ENCODE data around the gene ITPKB. TPM values are rescaled to one million over a fixed set of nuclear protein-coding genes. Genes with fewer than 3 reads are reported as not detected.

ITPKB gene
- polyA plus RNA-seq, 1 of the 3 experiments (the other 2 are of a cell fraction): 2.4 TPM

DNA sequence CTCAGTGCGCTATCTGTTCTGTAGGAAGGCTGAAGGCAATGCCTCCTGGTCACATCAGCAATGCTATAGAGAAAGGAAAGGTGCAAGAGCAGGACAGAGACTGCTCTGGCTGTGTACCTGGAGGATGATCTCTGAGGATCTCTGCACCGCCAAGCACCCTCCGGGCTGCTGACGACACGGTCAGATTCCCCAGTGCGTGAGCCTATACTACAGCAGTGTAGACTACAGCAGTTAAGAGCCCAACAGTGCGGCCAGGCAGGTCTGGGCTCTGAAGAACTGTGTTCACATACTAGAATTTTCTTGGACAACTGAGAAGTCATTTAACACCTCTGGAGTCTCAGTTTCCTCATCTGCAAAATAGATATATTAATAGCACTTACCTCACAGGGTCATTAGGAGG lies 39.9 kb downstream of the ITPKB start (continued):
- TF ChIP-seq, protein P1, sequence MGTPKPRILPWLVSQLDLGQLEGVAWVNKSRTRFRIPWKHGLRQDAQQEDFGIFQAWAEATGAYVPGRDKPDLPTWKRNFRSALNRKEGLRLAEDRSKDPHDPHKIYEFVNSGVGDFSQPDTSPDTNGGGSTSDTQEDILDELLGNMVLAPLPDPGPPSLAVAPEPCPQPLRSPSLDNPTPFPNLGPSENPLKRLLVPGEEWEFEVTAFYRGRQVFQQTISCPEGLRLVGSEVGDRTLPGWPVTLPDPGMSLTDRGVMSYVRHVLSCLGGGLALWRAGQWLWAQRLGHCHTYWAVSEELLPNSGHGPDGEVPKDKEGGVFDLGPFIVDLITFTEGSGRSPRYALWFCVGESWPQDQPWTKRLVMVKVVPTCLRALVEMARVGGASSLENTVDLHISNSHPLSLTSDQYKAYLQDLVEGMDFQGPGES (IDR thresholded peaks at IDR 0.05; ENCODE audit: low read depth, low read length): no peak
- no peak for TF ChIP-seq TAF1 (IDR thresholded peaks at IDR 0.05; ENCODE audit: borderline replicate concordance, low read depth, low read length)
- TF ChIP-seq JUND (IDR thresholded peaks at IDR 0.05): no peak
- TF ChIP-seq ELF1 (IDR thresholded peaks at IDR 0.05): no peak
- no peak for TF ChIP-seq NFIC (IDR thresholded peaks at IDR 0.05; ENCODE audit: borderline replicate concordance)
- TF ChIP-seq FOXJ3 (CRISPR knock-in tag; IDR thresholded peaks at IDR 0.05): no peak
- TF ChIP-seq GABPA (IDR thresholded peaks at IDR 0.05; ENCODE audit: low read depth): no peak
- no peak for TF ChIP-seq YY1 (IDR thresholded peaks at IDR 0.05; ENCODE audit: low read depth)
- no peak for TF ChIP-seq SMC3 (IDR thresholded peaks at IDR 0.05; ENCODE audit: low read depth, low read length)

DNA sequence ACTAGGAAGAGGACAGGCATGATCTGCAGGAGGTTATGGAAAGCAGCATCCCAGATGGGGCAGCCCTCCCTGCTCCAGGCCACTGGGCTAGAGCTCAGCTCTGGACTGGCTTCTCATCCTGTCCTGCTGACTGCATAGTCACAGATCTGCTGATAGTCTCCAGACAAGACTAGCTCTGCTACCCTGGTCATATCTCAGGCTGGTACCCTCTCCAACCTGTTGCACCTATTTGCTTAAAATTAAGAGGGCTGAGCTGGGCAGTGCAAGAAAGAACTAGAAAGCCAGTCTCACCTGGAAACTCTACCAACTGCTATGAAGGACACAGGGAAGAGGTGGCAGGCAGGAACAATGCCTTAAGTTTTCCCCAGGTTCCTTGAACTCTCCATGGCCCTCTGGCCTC lies 40.4 kb downstream of the ITPKB start:
- no peak for DNase-seq
- CTCF ChIA-PET: no interaction called here
- Histone ChIP-seq H4K20me1 (ENCODE audit: insufficient read depth) (no peaks in the 10 kb centered on the region), H3K27me3 (ENCODE audit: insufficient read depth) (no peaks in the 10 kb centered on the region), H3K4me3 (ENCODE audit: low read depth in 2 of 2, low read length in 1 of 2) (no peak overlapping the region), H3K9me2 (no peaks in the 10 kb centered on the region), H3K27ac (ENCODE audit: low read depth in 2 of 2, low read length in 1 of 2) (no peak overlapping the region), H3K4me1 (ENCODE audit: control insufficient read depth in 1 of 2, insufficient read depth in 2 of 2, low read depth in 1 of 2, low read length in 1 of 2) (peaks cover 16 to 23% of the 10 kb centered on the region in 2 experiments; a peak in 3 of 4 replicates), H3K9me3 (no peaks in the 10 kb centered on the region), H3K4me2 (no peak overlapping the region), H3F3A (replicated peaks; ENCODE audit: insufficient read depth) (no peaks in the 10 kb centered on the region), H3K36me3 (replicated peaks in 1 of 2; ENCODE audit: control insufficient read depth in 1 of 2, insufficient read depth in 2 of 2, low read length in 1 of 2) (no peaks in the 10 kb centered on the region), H2AFZ (ENCODE audit: low read depth) (no peak overlapping the region), H3K79me2 (ENCODE audit: insufficient read depth) (no peaks in the 10 kb centered on the region), H3K9ac (no peak overlapping the region)
- TF ChIP-seq, protein P2, sequence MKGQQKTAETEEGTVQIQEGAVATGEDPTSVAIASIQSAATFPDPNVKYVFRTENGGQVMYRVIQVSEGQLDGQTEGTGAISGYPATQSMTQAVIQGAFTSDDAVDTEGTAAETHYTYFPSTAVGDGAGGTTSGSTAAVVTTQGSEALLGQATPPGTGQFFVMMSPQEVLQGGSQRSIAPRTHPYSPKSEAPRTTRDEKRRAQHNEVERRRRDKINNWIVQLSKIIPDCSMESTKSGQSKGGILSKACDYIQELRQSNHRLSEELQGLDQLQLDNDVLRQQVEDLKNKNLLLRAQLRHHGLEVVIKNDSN (IDR thresholded peaks at IDR 0.05; ENCODE audit: borderline replicate concordance, low read depth): no peak
- POLR2A ChIA-PET: no interaction called here

DNA sequence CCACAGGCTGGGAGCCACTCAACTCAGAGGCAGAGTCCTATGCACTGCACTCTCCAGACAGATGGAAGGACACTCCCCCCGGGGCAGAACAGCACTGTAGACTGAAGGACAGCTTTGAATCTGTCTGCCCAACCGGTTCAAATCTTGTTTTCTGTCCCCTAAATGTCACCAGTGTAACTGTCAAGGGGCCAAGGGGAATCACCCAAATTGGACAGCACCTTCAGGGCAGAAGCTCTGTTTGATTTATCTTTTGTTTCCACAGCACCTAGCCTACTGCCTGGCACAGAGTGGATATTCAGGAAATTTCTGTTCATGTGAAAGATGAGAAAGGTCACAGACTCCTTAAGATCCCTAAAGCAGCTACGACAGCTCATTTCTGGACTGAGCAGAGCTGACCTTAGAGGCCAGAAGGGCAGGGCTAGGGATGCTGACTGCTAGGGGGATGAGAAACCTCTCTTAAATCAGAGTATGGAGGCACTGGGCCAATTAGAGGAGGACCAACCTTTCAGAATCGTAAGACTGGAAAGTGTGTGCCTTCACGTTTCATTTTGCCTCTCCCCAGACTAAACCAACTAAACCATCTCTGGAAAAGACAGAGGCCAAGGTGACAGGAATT lies 41.0 kb downstream of the ITPKB start:
- no peaks in the 10 kb centered on the region for H3K79me2 ChIP-seq (ENCODE audit: insufficient read depth)
- H3K4me1 ChIP-seq (ENCODE audit: control insufficient read depth in 1 of 2, insufficient read depth in 2 of 2, low read depth in 1 of 2, low read length in 1 of 2): peaks cover 15 to 20% of the 10 kb centered on the region in 2 experiments; a peak in 3 of 4 replicates
- DNase-seq: no peak
- ChIA-PET POLR2A (no interaction called here), CTCF (no interaction called here)
- no peak overlapping the region for H3K4me3 ChIP-seq (ENCODE audit: low read depth in 2 of 2, low read length in 1 of 2)
- H3K9me3 ChIP-seq: no peaks in the 10 kb centered on the region
- TF ChIP-seq, protein P3, sequence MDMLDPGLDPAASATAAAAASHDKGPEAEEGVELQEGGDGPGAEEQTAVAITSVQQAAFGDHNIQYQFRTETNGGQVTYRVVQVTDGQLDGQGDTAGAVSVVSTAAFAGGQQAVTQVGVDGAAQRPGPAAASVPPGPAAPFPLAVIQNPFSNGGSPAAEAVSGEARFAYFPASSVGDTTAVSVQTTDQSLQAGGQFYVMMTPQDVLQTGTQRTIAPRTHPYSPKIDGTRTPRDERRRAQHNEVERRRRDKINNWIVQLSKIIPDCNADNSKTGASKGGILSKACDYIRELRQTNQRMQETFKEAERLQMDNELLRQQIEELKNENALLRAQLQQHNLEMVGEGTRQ (IDR thresholded peaks at IDR 0.05; ENCODE audit: borderline replicate concordance, low read depth, low read length): no peak
- TF ChIP-seq NRF1 (IDR thresholded peaks at IDR 0.05; ENCODE audit: low read depth, low read length): no peak
- no peak for TF ChIP-seq MXI1 (IDR thresholded peaks at IDR 0.05; ENCODE audit: low read depth, low read length)
- no peaks in the 10 kb centered on the region for H3K9me2 ChIP-seq
- 81% methylated on average over 5 of the region's 5 CpGs for WGBS (ENCODE audit: low lambda C conversion rate)
- H3F3A ChIP-seq (replicated peaks; ENCODE audit: insufficient read depth): no peaks in the 10 kb centered on the region
- no peak overlapping the region for H3K9ac ChIP-seq
- H2AFZ ChIP-seq (ENCODE audit: low read depth): no peak overlapping the region
- no peak overlapping the region for H3K27ac ChIP-seq (ENCODE audit: low read depth in 2 of 2, low read length in 1 of 2)
- no peaks in the 10 kb centered on the region for H4K20me1 ChIP-seq (ENCODE audit: insufficient read depth)
- no peaks in the 10 kb centered on the region for H3K36me3 ChIP-seq (replicated peaks in 1 of 2; ENCODE audit: control insufficient read depth in 1 of 2, insufficient read depth in 2 of 2, low read length in 1 of 2)
- H3K27me3 ChIP-seq (ENCODE audit: insufficient read depth): no peaks in the 10 kb centered on the region
- H3K4me2 ChIP-seq: no peak overlapping the region
